SK-N-SH (cell line): Measurements from ENCODE around the gene LRP5. TPM values are rescaled to one million over a fixed set of nuclear protein-coding genes. Genes with fewer than 3 reads are reported as not detected.

Experiments used
- CTCF ChIA-PET: fragments of 300-600, 350-600 bp; formaldehyde crosslinking; extraction: SDS; loops from one replicate; lab custom pipeline; 2021; lab: Yijun Ruan, JAX
- POLR2A ChIA-PET: fragments of 350-600 bp; sonication (Branson Sonifier 250); formaldehyde crosslinking; extraction: SDS; loops from one replicate; lab custom pipeline; 2020; ENCODE audit warnings: antibody characterized with exemption, inconsistent platforms; lab: Yijun Ruan, JAX
- DNase-seq: peaks from one replicate; pipeline ENCODE4 v3.0.0; 2012
- H2AFZ ChIP-seq: fragments of 200-600 bp; sonication (generic); 2 replicates; pipeline ENCODE4 v1.8.1; 2016; ENCODE audit warnings: antibody characterized with exemption, mild to moderate bottlenecking, low read depth
- H3F3A ChIP-seq: fragments of 200-600 bp; sonication (generic); replicated peaks from 2 replicates; pipeline ENCODE3; 2016; ENCODE audit warnings: antibody characterized with exemption, mild to moderate bottlenecking; ENCODE audit not compliant: insufficient read depth
- H3K27ac ChIP-seq, 2 experiments: fragments of 200-500 bp in 1 of 2; fragments of 200-600 bp in 1 of 2; sonication (Bioruptor generic) in 1 of 2; sonication (generic), shearing (Covaris generic) in 1 of 2; 2 replicates each; pipeline versions ENCODE4 v1.5.1 to v1.6.1; 2014 to 2016; ENCODE audit warnings: low read depth in 2 of 2, inconsistent platforms in 1 of 2, low read length in 1 of 2, mild to moderate bottlenecking in 1 of 2, mixed read lengths in 1 of 2
- H3K27me3 ChIP-seq: fragments of 200-600 bp; sonication (generic), shearing (Covaris generic); 2 replicates; pipeline ENCODE4 v1.6.1; 2016; ENCODE audit warnings: mixed run types; ENCODE audit not compliant: insufficient read depth
- H3K36me3 ChIP-seq, 2 experiments: fragments of 200-500 bp in 1 of 2; fragments of 200-600 bp in 1 of 2; sonication (Bioruptor generic) in 1 of 2; sonication (generic) in 1 of 2; replicated peaks in 1 of 2; 2 replicates each; pipeline versions ENCODE3 to v1.5.1; 2014 to 2016; ENCODE audit warnings: low read length in 1 of 2, mild to moderate bottlenecking in 1 of 2; ENCODE audit not compliant: insufficient read depth in 2 of 2, control insufficient read depth in 1 of 2
- H3K4me1 ChIP-seq, 2 experiments: fragments of 200-500 bp in 1 of 2; fragments of 200-600 bp in 1 of 2; sonication (Bioruptor generic) in 1 of 2; sonication (generic), shearing (Covaris generic) in 1 of 2; 2 replicates each; pipeline versions ENCODE4 v1.5.1 to v1.6.1; 2014 to 2016; ENCODE audit warnings: low read depth in 1 of 2, low read length in 1 of 2, mixed run types in 1 of 2; ENCODE audit not compliant: insufficient read depth in 2 of 2, control insufficient read depth in 1 of 2
- H3K4me2 ChIP-seq: fragments of 200-600 bp; sonication (generic), shearing (Covaris generic); 2 replicates; pipeline ENCODE4 v1.6.1; 2017; ENCODE audit warnings: mixed run types
- H3K4me3 ChIP-seq, 2 experiments: fragments of 200-500 bp in 1 of 2; fragments of 200-600 bp in 1 of 2; sonication (Bioruptor generic) in 1 of 2; sonication (generic), shearing (Covaris generic) in 1 of 2; 2 replicates each; pipeline versions ENCODE4 v1.5.1 to v1.8.1; 2014 to 2016; ENCODE audit warnings: low read depth in 2 of 2, inconsistent platforms in 1 of 2, low read length in 1 of 2, mild to moderate bottlenecking in 1 of 2, mixed read lengths in 1 of 2, moderate library complexity in 1 of 2
- H3K79me2 ChIP-seq: fragments of 200-600 bp; sonication (generic); 2 replicates; pipeline ENCODE4 v1.8.1; 2017; ENCODE audit warnings: mild to moderate bottlenecking; ENCODE audit not compliant: insufficient read depth
- H3K9ac ChIP-seq: fragments of 200-600 bp; sonication (generic); 2 replicates; pipeline ENCODE4 v1.6.1; 2017; ENCODE audit warnings: mixed run types
- H3K9me2 ChIP-seq: fragments of 200-600 bp; sonication (generic); 2 replicates; pipeline ENCODE4 v1.6.1; 2017; ENCODE audit warnings: mixed run types
- H3K9me3 ChIP-seq: fragments of 200-600 bp; sonication (generic); 2 replicates; pipeline ENCODE4 v1.6.1; 2017; ENCODE audit warnings: mixed run types, mild to moderate bottlenecking, moderate library complexity
- H4K20me1 ChIP-seq: fragments of 200-600 bp; sonication (generic); 2 replicates; pipeline ENCODE4 v1.6.1; 2017; ENCODE audit warnings: mild to moderate bottlenecking, mixed run types; ENCODE audit not compliant: insufficient read depth
- CHD2 ChIP-seq: fragments of 150-350 bp; IDR thresholded peaks from 2 replicates; pipeline ENCODE4 v1.6.1; 2018; ENCODE audit warnings: low read length; ENCODE audit not compliant: partially characterized antibody
- ELF1 ChIP-seq: IDR thresholded peaks from 2 replicates; pipeline ENCODE4 v1.4.0; 2012
- EZH2phosphoT487 ChIP-seq: fragments of 200-600 bp; sonication (generic); IDR thresholded peaks from 2 replicates; pipeline ENCODE4 v1.6.1; 2017; ENCODE audit warnings: low read depth, mixed run types, mild to moderate bottlenecking, antibody characterized with exemption, moderate library complexity, borderline replicate concordance
- FOSL2 ChIP-seq: IDR thresholded peaks from 2 replicates; pipeline ENCODE4 v1.4.0; 2012; ENCODE audit warnings: low read depth, mild to moderate bottlenecking, moderate library complexity, borderline replicate concordance
- GABPA ChIP-seq: IDR thresholded peaks from 2 replicates; pipeline ENCODE4 v1.4.0; 2012; ENCODE audit warnings: low read depth, mild to moderate bottlenecking
- GATA2 ChIP-seq: sonication (generic); formaldehyde crosslinking; IDR thresholded peaks from 2 replicates; pipeline ENCODE4 v1.5.0; 2020; ENCODE audit warnings: mild to moderate bottlenecking, missing genetic modification reagents
- IRF3 ChIP-seq: fragments of 150-350 bp; IDR thresholded peaks from 2 replicates; pipeline ENCODE4 v1.6.1; 2016; ENCODE audit warnings: mild to moderate bottlenecking, low read depth, low read length
- MEF2A ChIP-seq: IDR thresholded peaks from 2 replicates; pipeline ENCODE4 v1.4.0; 2012; ENCODE audit warnings: low read depth, borderline replicate concordance
- POLR2AphosphoS5 ChIP-seq: IDR thresholded peaks from 2 replicates; pipeline ENCODE4 v1.6.1; 2012; ENCODE audit warnings: low read depth, low read length
- RCOR1 ChIP-seq: fragments of 150-350 bp; IDR thresholded peaks from 2 replicates; pipeline ENCODE4 v1.6.1; 2017; ENCODE audit warnings: antibody characterized with exemption, low read length
- REST ChIP-seq: IDR thresholded peaks from 2 replicates; pipeline ENCODE4 v1.6.1; 2012; ENCODE audit warnings: mild to moderate bottlenecking, low read depth, low read length, moderate library complexity
- RFX5 ChIP-seq: IDR thresholded peaks from 2 replicates; pipeline ENCODE4 v1.6.1; 2012; ENCODE audit warnings: mild to moderate bottlenecking, improper control_type of control experiment, low read length
- SMC3 ChIP-seq: IDR thresholded peaks from 2 replicates; pipeline ENCODE4 v1.6.1; 2012; ENCODE audit warnings: low read depth, low read length, improper control_type of control experiment
- TCF12 ChIP-seq: IDR thresholded peaks from 2 replicates; pipeline ENCODE4 v1.4.0; 2012
- TEAD4 ChIP-seq: IDR thresholded peaks from 2 replicates; pipeline ENCODE4 v1.4.0; 2012; ENCODE audit warnings: mild to moderate bottlenecking, borderline replicate concordance; ENCODE audit not compliant: insufficient read depth
- YY1 ChIP-seq: IDR thresholded peaks from 2 replicates; pipeline ENCODE4 v1.4.0; 2012; ENCODE audit warnings: low read depth, mild to moderate bottlenecking
- ZBTB33 ChIP-seq: IDR thresholded peaks from 2 replicates; pipeline ENCODE4 v1.4.0; 2012; ENCODE audit warnings: low read depth, borderline replicate concordance
- WGBS: methylation state at CpG from one replicate; pipeline ENCODE4 v1.1.6; 2017; ENCODE audit warnings: low lambda C conversion rate; 5-methylcytosine and 5-hydroxymethylcytosine counted together
- polyA plus RNA-seq, 3 experiments: library from polyadenylated mRNA; depleted of rRNA; stranded (reverse); fragments of >200 nt; gene quantifications; 2 replicates each; pipeline ENCODE4 v1.2.3, GENCODE V29; 2012

Gene LRP5
- polyA plus RNA-seq, 1 of the 3 experiments (the other 2 are of a cell fraction): 15.0 TPM

- DNase-seq: no peak
- Histone ChIP-seq H3F3A (peaks cover 6% of the 10 kb centered on the region), H3K27ac (no peak overlapping the region), H3K9me2 (no peaks in the 10 kb centered on the region), H3K9ac (no peak overlapping the region), H3K27me3 (no peaks in the 10 kb centered on the region), H3K36me3 (no peaks in the 10 kb centered on the region), H3K4me1 (peaks cover 10 to 26% of the 10 kb centered on the region in 2 experiments; a peak in 3 of 4 replicates), H3K4me2 (no peak overlapping the region), H4K20me1 (0 out of 2 replicates have a peak, but pooled peaks cover 6% of the 10 kb centered on the region), H2AFZ (no peak overlapping the region), H3K79me2 (peaks cover 34% of the 10 kb centered on the region), H3K9me3 (no peaks in the 10 kb centered on the region), H3K4me3 (no peak overlapping the region)
- ChIA-PET CTCF (no interaction called here), POLR2A (no interaction called here)
- WGBS: 95% methylated on average over 4 of the region's 4 CpGs
- TF ChIP-seq IRF3 (no peak), SMC3 (no peak), GATA2 (CRISPR knock-in tag) (no peak), EZH2phosphoT487 (no peak), ELF1 (no peak), TCF12 (no peak), FOSL2 (no peak), REST (no peak), GABPA (no peak), CHD2 (no peak), YY1 (no peak), RFX5 (no peak), MEF2A (no peak)
Observed at GRCh38 chr11:68334923-68335322, 22.5 kb downstream of the LRP5 start.

- POLR2A ChIA-PET: no interaction called here
- Histone ChIP-seq H3K4me3 (no peak overlapping the region), H3K9ac (no peak overlapping the region), H3K9me3 (no peaks in the 10 kb centered on the region), H3F3A (peaks cover 6% of the 10 kb centered on the region), H3K27me3 (no peaks in the 10 kb centered on the region), H3K9me2 (no peaks in the 10 kb centered on the region), H3K79me2 (peaks cover 31% of the 10 kb centered on the region; the same call in 1 of the 2 replicates), H3K4me1 (peaks cover 10 to 24% of the 10 kb centered on the region in 2 experiments; a peak in 3 of 4 replicates), H3K4me2 (no peak overlapping the region), H3K27ac (no peak overlapping the region), H3K36me3 (no peaks in the 10 kb centered on the region), H2AFZ (no peak overlapping the region), H4K20me1 (0 out of 2 replicates have a peak, but pooled peaks cover 6% of the 10 kb centered on the region)
- DNase-seq: no peak
- TF ChIP-seq ZBTB33 (no peak), TEAD4 (no peak), GABPA (no peak), YY1 (no peak), POLR2AphosphoS5 (no peak), RCOR1 (no peak)
- CTCF ChIA-PET: interaction anchor here (1.5 kb wide), 1 partner anchor 38 kb away, joined by 5 read pairs; no protein-coding TSS in a partner anchor
- WGBS: 95% methylated on average over 8 of the region's 8 CpGs
Observed at GRCh38 chr11:68335683-68336082, 23.3 kb downstream of the LRP5 start.
